Lung (tissue), 12 donors: Measurements from ENCODE around the gene C1QTNF6. TPM values are rescaled to one million over a fixed set of nuclear protein-coding genes. Genes with fewer than 3 reads are reported as not detected.

Source experiments
- ATAC-seq: fragments of 200-7000 bp; cut with Tn5 transposase; one replicate; pipeline ENCODE4 v1.9.1; 2020; ENCODE audit warnings: moderate number of reproducible peaks; ENCODE audit not compliant: insufficient read depth, low FRiP score
- DNase-seq, 3 donors: peaks; one replicate each; pipeline ENCODE4 v3.0.0-alpha.2; 2013 to 2017
- H3K27ac ChIP-seq, 2 donors: one replicate each; pipeline ENCODE4 v1.5.1; 2013; ENCODE audit warnings: mild to moderate bottlenecking in 2 of 2, moderate library complexity in 2 of 2, control low read depth in 1 of 2, inconsistent platforms in 1 of 2, low read depth in 1 of 2, low read length in 1 of 2
- H3K27me3 ChIP-seq, 3 donors: one replicate each; pipeline ENCODE4 v1.5.1; 2013; ENCODE audit warnings: low read length in 2 of 3; ENCODE audit not compliant: control insufficient read depth in 3 of 3, insufficient read depth in 3 of 3
- H3K36me3 ChIP-seq, 4 donors: one replicate each; pipeline ENCODE4 v1.5.1; 2013; ENCODE audit warnings: low read length in 4 of 4, mild to moderate bottlenecking in 1 of 4, moderate library complexity in 1 of 4; ENCODE audit not compliant: control insufficient read depth in 4 of 4, insufficient read depth in 4 of 4
- H3K4me1 ChIP-seq, 5 donors: one replicate each; pipeline ENCODE4 v1.5.1; 2013; ENCODE audit warnings: low read length in 5 of 5, mild to moderate bottlenecking in 2 of 5, moderate library complexity in 1 of 5; ENCODE audit not compliant: control insufficient read depth in 5 of 5, insufficient read depth in 5 of 5
- H3K4me3 ChIP-seq: one replicate; pipeline ENCODE4 v1.5.1; 2013; ENCODE audit warnings: mild to moderate bottlenecking, control low read depth, moderate library complexity
- H3K9ac ChIP-seq, 2 donors: one replicate each; pipeline ENCODE4 v1.5.1; 2013; ENCODE audit warnings: low read length in 2 of 2, control low read depth in 1 of 2; ENCODE audit not compliant: insufficient read depth in 1 of 2
- H3K9me3 ChIP-seq, 4 donors: one replicate each; pipeline ENCODE4 v1.5.1; 2013; ENCODE audit warnings: low read length in 3 of 4, mild to moderate bottlenecking in 1 of 4, moderate library complexity in 1 of 4; ENCODE audit not compliant: control insufficient read depth in 4 of 4, insufficient read depth in 3 of 4
- CTCF ChIP-seq: IDR thresholded peaks from 2 replicates; pipeline ENCODE4 v1.5.1; 2012; ENCODE audit warnings: mild to moderate bottlenecking; ENCODE audit errors: control extremely low read depth, extremely low read depth
- WGBS, 2 donors: extraction: QIAGEN DNeasy Blood & Tissue Kit; methylation state at CpG; one replicate each; pipeline ENCODE4 v1.1.7; 2013; 5-methylcytosine and 5-hydroxymethylcytosine counted together
- polyA plus RNA-seq, 2 donors: library from polyadenylated mRNA; stranded (reverse); fragments of 200-250 nt; gene quantifications; one replicate each; pipeline ENCODE4 v1.2.1, GENCODE V29; 2013
- total RNA-seq, 2 donors: library from RNA; depleted of rRNA in 1 of 2; stranded (reverse); fragments of >200 nt in 1 of 2; gene quantifications; one replicate each; pipeline ENCODE4 v1.2.1, GENCODE V29; 2014 to 2021
- donor health status: control.
- donor health status: control.
- donor health status: Bipolar disorder and iron deficiency.
- donor health status: healthy.
- donor health status: DM: yes; HTN: yes; CAD: no.

C1QTNF6 gene
- total and polyA plus RNA-seq, 4 donors: 3.8 to 14.0 (median 4.3) TPM

- DNase-seq (no peak), ATAC-seq (no peak)
- no peak overlapping the region for H3K9ac ChIP-seq
Observed at GRCh38 chr22:37174964-37175363, 13.1 kb downstream of the C1QTNF6 start.

GRCh38 chr22:37173709-37174108 is 14.3 kb downstream of the C1QTNF6 start:
- DNase-seq (no peak), ATAC-seq (no peak)
- Histone ChIP-seq H3K4me1 (peaks cover 0 to 29% (median 16%) of the 10 kb centered on the region in 5 donors), H3K36me3 (no peaks in the 10 kb centered on the region), H3K9me3 (no peaks in the 10 kb centered on the region), H3K27me3 (peaks cover 0 to 5% (median 2%) of the 10 kb centered on the region in 3 donors), H3K9ac (no peak overlapping the region), H3K4me3 (no peak overlapping the region), H3K27ac (no peak overlapping the region)
- no peak for TF ChIP-seq CTCF
- WGBS, 2 donors: 79% methylated on average over 6 of the region's 6 CpGs

More at GRCh38 chr22:37174964-37175363, 13.1 kb downstream of the C1QTNF6 start:
- TF ChIP-seq CTCF: no peak
- no peaks in the 10 kb centered on the region for H3K9me3 ChIP-seq
- 88 to 92% methylated on average over 9 of the region's 9 CpGs for WGBS, 2 donors
- H3K27ac ChIP-seq: no peak overlapping the region
- no peaks in the 10 kb centered on the region for H3K36me3 ChIP-seq
- H3K27me3 ChIP-seq: peaks cover 0 to 5% (median 2%) of the 10 kb centered on the region in 3 donors
- peaks cover 0 to 37% (median 19%) of the 10 kb centered on the region in 5 donors for H3K4me1 ChIP-seq
- H3K4me3 ChIP-seq: no peak overlapping the region

- DNase-seq: no peak
- no peak overlapping the region for H3K27ac ChIP-seq
- ATAC-seq: no peak
- no peak overlapping the region for H3K9ac ChIP-seq
- H3K27me3 ChIP-seq: peaks cover 0 to 5% (median 2%) of the 10 kb centered on the region in 3 donors
- TF ChIP-seq CTCF: no peak
- no peaks in the 10 kb centered on the region for H3K9me3 ChIP-seq
- WGBS, 2 donors: 90 to 92% methylated on average over 14 of the region's 14 CpGs
- peaks cover 0 to 20% (median 11%) of the 10 kb centered on the region in 5 donors for H3K4me1 ChIP-seq
- H3K4me3 ChIP-seq: no peak overlapping the region
- no peaks in the 10 kb centered on the region for H3K36me3 ChIP-seq
Observed at GRCh38 chr22:37172266-37173245, 15.5 kb downstream of the C1QTNF6 start.
